ENCODE measurements around the gene DROSHA.

DNA sequence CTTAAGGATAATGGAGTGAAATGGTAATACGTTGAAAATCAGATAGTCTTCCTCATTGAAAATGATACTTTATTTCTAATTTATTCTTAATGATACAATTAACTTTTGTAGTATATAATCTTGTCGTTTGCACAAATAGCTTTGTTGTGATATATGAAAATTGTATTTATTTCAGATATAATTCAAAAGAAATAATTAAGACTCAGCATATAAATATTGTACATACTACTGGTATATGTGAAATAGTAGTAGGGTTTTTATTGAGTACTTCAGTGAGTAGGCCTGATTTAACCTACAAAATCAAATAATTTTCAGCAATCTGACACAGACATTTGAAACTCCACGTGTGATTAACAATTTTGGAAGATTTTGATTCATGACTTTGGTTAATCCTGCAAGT lies 5.0 kb upstream of the DROSHA start:
- TF ChIP-seq POLR2A (IDR thresholded peaks at IDR 0.05) (no peak), CTCF (IDR thresholded peaks at IDR 0.05) (no peak)

Measured in body of pancreas (tissue), 4 donors.